RPMI8226 (cell line): Measurements from ENCODE around the gene CEACAM7.
"Not testable (repeated sequence)": the region's sequence is repeated elsewhere in the genome, so short reads cannot be mapped to it uniquely, and the experiment has no call there.

Experiments used
- DNase-seq: peaks from one replicate; pipeline ENCODE4 v3.0.0-alpha.2; 2015

The CEACAM7 gene

GRCh38 chr19:41699968-41700323 is 11.9 kb upstream of the CEACAM7 start:
- DNase-seq = no peak

- DNase-seq = no peak
These were observed 11.3 kb upstream of the CEACAM7 start for GRCh38 chr19:41699231-41699967.

- DNase-seq = peak; percentile 11
These were observed 10.7 kb upstream of the CEACAM7 start for GRCh38 chr19:41698746-41699230.

GRCh38 chr19:41697198-41697855 is 9.3 kb upstream of the CEACAM7 start:
- DNase-seq = no peak

- peak; percentile 18 for DNase-seq
These were observed 8.5 kb upstream of the CEACAM7 start for GRCh38 chr19:41696402-41697197.

- DNase-seq = no peak
These were observed 7.7 kb upstream of the CEACAM7 start for GRCh38 chr19:41695745-41696144.

- DNase-seq = no peak
These were observed 7.0 kb upstream of the CEACAM7 start for GRCh38 chr19:41694831-41695635.

GRCh38 chr19:41694196-41694595 is 6.1 kb upstream of the CEACAM7 start:
- DNase-seq = no peak

- no peak for DNase-seq
These were observed 3.3 kb upstream of the CEACAM7 start for GRCh38 chr19:41691268-41691970.

GRCh38 chr19:41690801-41691065 is 2.7 kb upstream of the CEACAM7 start:
- no peak for DNase-seq

GRCh38 chr19:41689993-41690800 is 2.1 kb upstream of the CEACAM7 start:
- no peak for DNase-seq

- no peak for DNase-seq
These were observed 617 bp upstream of the CEACAM7 start for GRCh38 chr19:41688687-41689086.

GRCh38 chr19:41687419-41687818 is 651 bp downstream of the CEACAM7 start:
- no peak for DNase-seq

- DNase-seq = no peak
These were observed 5.6 kb downstream of the CEACAM7 start for GRCh38 chr19:41682437-41682836.

- DNase-seq = no peak
These were observed 16.6 kb downstream of the CEACAM7 start for GRCh38 chr19:41671486-41671885.

- no peak for DNase-seq
These were observed 17.3 kb downstream of the CEACAM7 start for GRCh38 chr19:41670755-41671154.

GRCh38 chr19:41668315-41668714 is 19.8 kb downstream of the CEACAM7 start:
- no peak for DNase-seq

GRCh38 chr19:41666075-41666474 is 22.0 kb downstream of the CEACAM7 start:
- DNase-seq = no peak

GRCh38 chr19:41657157-41657556 is 30.9 kb downstream of the CEACAM7 start:
- DNase-seq = no peak

GRCh38 chr19:41656756-41657155 is 31.3 kb downstream of the CEACAM7 start:
- DNase-seq = not testable (repeated sequence)

- no peak for DNase-seq
These were observed 35.8 kb downstream of the CEACAM7 start for GRCh38 chr19:41652250-41652649.

- no peak for DNase-seq
These were observed 38.2 kb downstream of the CEACAM7 start for GRCh38 chr19:41649827-41650226.
